ENCODE data around the gene MRFAP1L1.

Gene MRFAP1L1

GRCh38 chr4:6709230-6710114 is at the start of gene MRFAP1L1 (continued):
- TF ChIP-seq ZNF626 (tag by site-specific recombination; IDR thresholded peaks at IDR 0.05) (no peak), ZNF274 (IDR thresholded peaks at IDR 0.05; ENCODE audit: low read length) (no peak), ZNF274 (tag by site-specific recombination; IDR thresholded peaks at IDR 0.05; ENCODE audit: borderline replicate concordance) (no peak), ZFHX2 (tag by site-specific recombination; conservative IDR thresholded peaks at IDR 0.05) (0 out of 2 replicates have a peak, but pooled peaks have one; percentile 16), AEBP2 (tag by site-specific recombination; IDR thresholded peaks at IDR 0.05; ENCODE audit: borderline replicate concordance) (no peak), ZNF658 (tag by site-specific recombination; IDR thresholded peaks at IDR 0.05) (no peak), ZNF157 (tag by site-specific recombination; IDR thresholded peaks at IDR 0.05) (no peak), EGR2 (tag by site-specific recombination; IDR thresholded peaks at IDR 0.05; ENCODE audit: low read depth) (0 out of 2 replicates have a peak, but pooled peaks have one; percentile 12), ZNF223 (tag by site-specific recombination; IDR thresholded peaks at IDR 0.05) (no peak), ZNF768 (tag by site-specific recombination; IDR thresholded peaks at IDR 0.05) (no peak), ZFP3 (tag by site-specific recombination; IDR thresholded peaks at IDR 0.05; ENCODE audit: low read depth) (no peak), ZNF785 (tag by site-specific recombination; IDR thresholded peaks at IDR 0.05) (no peak), ZSCAN16 (tag by site-specific recombination; IDR thresholded peaks at IDR 0.05) (no peak), OVOL3 (tag by site-specific recombination; IDR thresholded peaks at IDR 0.05) (no peak), ZNF670 (tag by site-specific recombination; IDR thresholded peaks at IDR 0.05; ENCODE audit: low read depth) (no peak), HIC1 (tag by site-specific recombination; IDR thresholded peaks at IDR 0.05) (no peak), IKZF3 (tag by site-specific recombination; IDR thresholded peaks at IDR 0.05) (no peak), ZNF169 (tag by site-specific recombination; IDR thresholded peaks at IDR 0.05) (no peak), ZNF549 (tag by site-specific recombination; IDR thresholded peaks at IDR 0.05) (no peak), ZNF138 (tag by site-specific recombination; IDR thresholded peaks at IDR 0.05; ENCODE audit: borderline replicate concordance) (no peak), PBX3 (CRISPR knock-in tag; IDR thresholded peaks at IDR 0.05) (no peak), ZNF529 (tag by site-specific recombination; IDR thresholded peaks at IDR 0.05; ENCODE audit: insufficient replicate concordance) (no peak), ZNF629 (tag by site-specific recombination; IDR thresholded peaks at IDR 0.05) (no peak), ZNF747 (tag by site-specific recombination; IDR thresholded peaks at IDR 0.05) (no peak), ZNF133 (tag by site-specific recombination; IDR thresholded peaks at IDR 0.05) (no peak), ZNF24 (tag by site-specific recombination; IDR thresholded peaks at IDR 0.05) (no peak), ZIC2 (tag by site-specific recombination; IDR thresholded peaks at IDR 0.05) (no peak), ZNF433 (tag by site-specific recombination; IDR thresholded peaks at IDR 0.05; ENCODE audit: low read depth) (no peak), ZBTB49 (tag by site-specific recombination; IDR thresholded peaks at IDR 0.05; ENCODE audit: low read depth) (no peak), ZNF692 (tag by site-specific recombination; IDR thresholded peaks at IDR 0.05) (0 out of 2 replicates have a peak, but pooled peaks have one; percentile 4)

All from HEK293 (cell line).